ENCODE results near the gene PITPNM3. TPM values are rescaled to one million over a fixed set of nuclear protein-coding genes. Genes with fewer than 3 reads are reported as not detected.

The PITPNM3 gene
- total RNA-seq, 2 donors from 2014 or later = 1.3 to 3.4 TPM

DNA sequence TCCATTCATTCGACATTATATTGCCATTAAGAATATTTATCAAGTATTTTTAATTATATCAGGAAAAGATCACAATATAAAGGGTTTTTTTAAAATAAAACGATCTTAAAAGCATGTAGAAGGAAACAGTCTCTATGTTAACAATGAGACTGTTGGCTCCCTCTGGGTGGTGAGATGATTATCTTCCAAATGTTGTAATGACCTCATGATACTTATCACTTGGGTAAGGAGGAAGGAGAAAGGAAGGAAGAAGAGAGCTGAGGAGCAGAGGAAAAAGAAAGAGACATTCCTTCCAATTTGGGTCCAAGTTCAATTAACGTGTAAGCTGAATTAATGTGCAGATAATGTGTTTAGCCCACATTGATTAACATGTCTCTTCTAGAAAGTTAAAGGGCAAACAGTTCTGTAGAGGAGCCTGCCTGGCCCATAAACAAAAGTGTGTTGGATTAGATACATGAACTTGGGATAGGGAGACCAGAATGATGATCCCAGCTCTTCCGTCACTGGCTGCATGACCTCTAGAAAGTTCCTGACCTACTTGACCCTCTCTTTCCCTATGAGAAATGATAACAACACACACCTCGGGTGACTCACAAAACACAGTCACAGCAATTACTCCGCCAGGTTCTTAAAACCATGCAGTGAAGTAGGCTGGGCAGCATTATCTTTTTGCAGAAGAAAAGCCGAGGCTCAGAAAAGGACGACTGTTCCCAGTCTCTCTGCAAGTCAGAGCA, 80.1 kb downstream of the PITPNM3 start:
- no peaks in the 10 kb centered on the region for H3K4me1 ChIP-seq
- 63 to 69% methylated on average over 8 of the region's 8 CpGs for WGBS, 2 donors
- no peaks in the 10 kb centered on the region for H3K27me3 ChIP-seq
- DNase-seq (no peak), ATAC-seq (no peak)
- no peak overlapping the region for H3K27ac ChIP-seq
- no peaks in the 10 kb centered on the region for H3K9me3 ChIP-seq
- H3K36me3 ChIP-seq (replicated peaks in 1 of 2; ENCODE audit: insufficient read depth in 1 of 2, low read depth in 2 of 2) = no peaks in the 10 kb centered on the region
- intact Hi-C loops (cut with DNase I) = no loop called here
- TF ChIP-seq, protein P1, sequence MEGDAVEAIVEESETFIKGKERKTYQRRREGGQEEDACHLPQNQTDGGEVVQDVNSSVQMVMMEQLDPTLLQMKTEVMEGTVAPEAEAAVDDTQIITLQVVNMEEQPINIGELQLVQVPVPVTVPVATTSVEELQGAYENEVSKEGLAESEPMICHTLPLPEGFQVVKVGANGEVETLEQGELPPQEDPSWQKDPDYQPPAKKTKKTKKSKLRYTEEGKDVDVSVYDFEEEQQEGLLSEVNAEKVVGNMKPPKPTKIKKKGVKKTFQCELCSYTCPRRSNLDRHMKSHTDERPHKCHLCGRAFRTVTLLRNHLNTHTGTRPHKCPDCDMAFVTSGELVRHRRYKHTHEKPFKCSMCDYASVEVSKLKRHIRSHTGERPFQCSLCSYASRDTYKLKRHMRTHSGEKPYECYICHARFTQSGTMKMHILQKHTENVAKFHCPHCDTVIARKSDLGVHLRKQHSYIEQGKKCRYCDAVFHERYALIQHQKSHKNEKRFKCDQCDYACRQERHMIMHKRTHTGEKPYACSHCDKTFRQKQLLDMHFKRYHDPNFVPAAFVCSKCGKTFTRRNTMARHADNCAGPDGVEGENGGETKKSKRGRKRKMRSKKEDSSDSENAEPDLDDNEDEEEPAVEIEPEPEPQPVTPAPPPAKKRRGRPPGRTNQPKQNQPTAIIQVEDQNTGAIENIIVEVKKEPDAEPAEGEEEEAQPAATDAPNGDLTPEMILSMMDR (IDR thresholded peaks at IDR 0.05) = no peak
- TF ChIP-seq POLR2A (IDR thresholded peaks at IDR 0.05) = no peak
- no peak overlapping the region for H3K4me3 ChIP-seq

DNA sequence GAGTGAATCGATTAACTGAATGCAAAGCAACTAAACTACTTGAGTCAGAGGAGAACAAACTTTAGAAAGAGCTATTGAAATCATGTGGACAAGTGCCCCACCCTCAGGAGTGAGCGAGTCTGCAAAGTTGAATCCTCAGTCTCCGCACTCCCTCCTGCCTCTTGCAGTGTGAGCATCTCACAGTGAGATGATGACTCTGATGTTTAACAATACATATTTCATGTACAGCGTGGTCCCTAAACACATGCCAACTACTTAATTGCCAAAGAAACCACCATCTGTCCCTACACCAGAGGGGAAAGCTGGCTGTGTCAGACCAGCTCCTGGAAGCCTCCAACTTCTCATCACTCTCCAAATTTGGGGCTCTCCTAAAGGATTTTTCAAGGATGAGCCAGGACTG, 80.9 kb downstream of the PITPNM3 start:
- no peaks in the 10 kb centered on the region for H3K36me3 ChIP-seq (replicated peaks in 1 of 2; ENCODE audit: insufficient read depth in 1 of 2, low read depth in 2 of 2)
- 64 to 71% methylated on average over 4 of the region's 4 CpGs for WGBS, 2 donors
- no peak overlapping the region for H3K27ac ChIP-seq
- intact Hi-C loops (cut with DNase I) = no loop called here
- H3K9me3 ChIP-seq = no peaks in the 10 kb centered on the region
- ATAC-seq (no peak), DNase-seq (no peak)
- H3K4me3 ChIP-seq = no peak overlapping the region
- H3K4me1 ChIP-seq = no peaks in the 10 kb centered on the region
- no peaks in the 10 kb centered on the region for H3K27me3 ChIP-seq
- no peak for TF ChIP-seq POLR2A (IDR thresholded peaks at IDR 0.05)
- TF ChIP-seq, protein P1 (IDR thresholded peaks at IDR 0.05) = no peak

DNA sequence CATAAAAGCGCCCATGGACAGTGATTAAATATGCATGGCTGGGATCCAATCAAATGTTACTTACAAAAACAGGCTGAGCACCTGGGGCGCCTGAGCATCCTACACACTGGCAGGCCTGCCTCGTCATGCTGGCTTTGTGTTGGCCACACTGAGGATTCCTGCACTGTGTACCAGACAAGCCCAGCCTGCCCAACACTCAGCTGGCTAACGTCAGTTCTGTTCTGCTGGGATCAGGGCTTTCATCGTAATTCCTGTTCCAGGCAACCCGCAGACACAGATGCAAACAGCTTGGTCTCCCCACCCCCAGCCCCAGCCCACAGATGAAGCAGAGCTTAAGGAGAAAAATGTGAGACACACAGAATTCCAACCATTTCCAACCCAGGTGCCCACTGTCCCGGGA, 81.4 kb downstream of the PITPNM3 start:
- no peak overlapping the region for H3K4me3 ChIP-seq
- intact Hi-C loops (cut with DNase I) = no loop called here
- DNase-seq = no peak
- H3K9me3 ChIP-seq = no peaks in the 10 kb centered on the region
- H3K27ac ChIP-seq = no peak overlapping the region
- no peak for ATAC-seq
- WGBS, 2 donors = 66 to 72% methylated on average over 6 to 7 of the region's 7 CpGs
- H3K4me1 ChIP-seq = no peaks in the 10 kb centered on the region
- H3K27me3 ChIP-seq = no peaks in the 10 kb centered on the region
- H3K36me3 ChIP-seq (replicated peaks in 1 of 2; ENCODE audit: insufficient read depth in 1 of 2, low read depth in 2 of 2) = no peaks in the 10 kb centered on the region
- TF ChIP-seq POLR2A (IDR thresholded peaks at IDR 0.05) = no peak
- TF ChIP-seq, protein P1 (IDR thresholded peaks at IDR 0.05) = no peak

DNA sequence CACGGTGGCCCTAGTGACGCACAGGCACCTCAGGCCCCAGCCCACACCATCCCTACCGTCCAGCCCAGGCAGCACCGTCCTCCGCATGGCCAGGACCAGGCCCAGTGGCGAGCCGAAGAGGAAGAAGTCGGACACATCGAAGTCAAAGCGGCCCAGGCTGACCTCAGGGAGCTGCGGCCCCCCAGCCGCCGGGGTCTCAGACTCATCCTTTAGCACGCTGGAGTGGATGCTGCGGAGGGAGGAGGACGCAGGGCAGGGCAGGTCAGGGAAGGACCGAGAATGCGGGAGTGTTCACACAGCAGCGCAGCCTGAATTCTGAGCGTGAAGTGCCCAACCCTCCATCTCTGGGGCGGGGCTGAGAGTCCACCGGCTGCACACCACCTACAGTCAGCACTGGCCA, 82.0 kb downstream of the PITPNM3 start:
- Histone ChIP-seq H3K36me3 (replicated peaks in 1 of 2; ENCODE audit: insufficient read depth in 1 of 2, low read depth in 2 of 2) (no peaks in the 10 kb centered on the region), H3K9me3 (no peaks in the 10 kb centered on the region), H3K4me3 (no peak overlapping the region), H3K27me3 (no peaks in the 10 kb centered on the region), H3K4me1 (no peaks in the 10 kb centered on the region), H3K27ac (no peak overlapping the region)
- TF ChIP-seq POLR2A (IDR thresholded peaks at IDR 0.05) = no peak
- TF ChIP-seq, protein P1 (IDR thresholded peaks at IDR 0.05) = no peak
- no peak for DNase-seq
- ATAC-seq = no peak
- intact Hi-C loops (cut with DNase I) = no loop called here
- 84 to 91% methylated on average over 16 to 22 of the region's 22 CpGs for WGBS, 2 donors
